Stomach (tissue), 4 donors: ENCODE data around the gene LY6G6C.

Experiments used
- POLR2A ChIP-seq, 4 donors: fragments of 450-650 bp; IDR thresholded peaks; one replicate each; pipeline ENCODE4 v1.6.1; 2016; ENCODE audit warnings: antibody characterized with exemption in 4 of 4, control low read depth in 2 of 4, mild to moderate bottlenecking in 1 of 4, moderate library complexity in 1 of 4
- POLR2AphosphoS5 ChIP-seq, 3 donors: sonication (generic); formaldehyde crosslinking; IDR thresholded peaks; one replicate each; pipeline ENCODE4 v1.6.1; 2016; ENCODE audit warnings: antibody characterized with exemption in 3 of 3
- TF ChIP-seq, protein P1 (sequence below), 7 experiments: fragments of 450-650 bp in 4 of 7; fragments of 200-600 bp in 3 of 7; sonication (generic) in 3 of 7; IDR thresholded peaks; one replicate each; pipeline ENCODE4 v1.5.1; 2016 to 2019; ENCODE audit warnings: antibody characterized with exemption in 7 of 7, control low read depth in 2 of 7, mild to moderate bottlenecking in 1 of 7

DNA sequence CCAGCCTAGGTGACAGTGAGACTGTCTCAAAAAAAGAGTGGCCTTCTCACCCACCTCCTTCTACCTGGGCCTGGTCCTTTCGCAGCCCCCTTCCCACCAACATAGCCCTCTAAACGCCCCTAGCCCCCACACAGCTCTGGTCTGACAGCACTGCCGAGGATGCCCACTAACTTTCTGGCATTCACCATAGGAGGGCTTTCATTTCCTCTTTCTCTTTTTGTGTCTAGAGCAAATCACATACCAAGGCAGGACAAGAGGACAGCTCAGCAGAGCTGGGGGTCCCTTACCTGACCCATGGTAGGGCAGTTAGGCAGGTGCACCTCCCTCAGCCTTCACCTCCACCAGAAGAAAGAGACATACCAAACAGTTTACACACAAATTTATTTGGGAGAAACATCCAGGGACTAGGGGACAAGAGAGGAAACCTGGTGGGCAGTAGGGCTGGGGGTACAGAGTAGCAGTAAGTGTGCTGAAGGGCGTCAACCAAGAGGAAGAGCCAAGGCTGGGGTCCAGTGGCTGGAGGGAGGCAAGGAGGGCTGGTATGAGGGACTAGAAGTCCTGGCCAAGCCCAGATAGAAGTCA lies 45.1 kb downstream of the LY6G6C start:
- TF ChIP-seq, protein P1, sequence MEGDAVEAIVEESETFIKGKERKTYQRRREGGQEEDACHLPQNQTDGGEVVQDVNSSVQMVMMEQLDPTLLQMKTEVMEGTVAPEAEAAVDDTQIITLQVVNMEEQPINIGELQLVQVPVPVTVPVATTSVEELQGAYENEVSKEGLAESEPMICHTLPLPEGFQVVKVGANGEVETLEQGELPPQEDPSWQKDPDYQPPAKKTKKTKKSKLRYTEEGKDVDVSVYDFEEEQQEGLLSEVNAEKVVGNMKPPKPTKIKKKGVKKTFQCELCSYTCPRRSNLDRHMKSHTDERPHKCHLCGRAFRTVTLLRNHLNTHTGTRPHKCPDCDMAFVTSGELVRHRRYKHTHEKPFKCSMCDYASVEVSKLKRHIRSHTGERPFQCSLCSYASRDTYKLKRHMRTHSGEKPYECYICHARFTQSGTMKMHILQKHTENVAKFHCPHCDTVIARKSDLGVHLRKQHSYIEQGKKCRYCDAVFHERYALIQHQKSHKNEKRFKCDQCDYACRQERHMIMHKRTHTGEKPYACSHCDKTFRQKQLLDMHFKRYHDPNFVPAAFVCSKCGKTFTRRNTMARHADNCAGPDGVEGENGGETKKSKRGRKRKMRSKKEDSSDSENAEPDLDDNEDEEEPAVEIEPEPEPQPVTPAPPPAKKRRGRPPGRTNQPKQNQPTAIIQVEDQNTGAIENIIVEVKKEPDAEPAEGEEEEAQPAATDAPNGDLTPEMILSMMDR (IDR thresholded peaks at IDR 0.05), result no peak
- TF ChIP-seq POLR2AphosphoS5 (IDR thresholded peaks at IDR 0.05) (no peak), POLR2A (IDR thresholded peaks at IDR 0.05) (no peak)
